ENCODE data around the gene TLE2.
"Not testable (repeated sequence)": the region's sequence is repeated elsewhere in the genome, so short reads cannot be mapped to it uniquely, and the experiment has no call there.

TLE2 gene

DNA sequence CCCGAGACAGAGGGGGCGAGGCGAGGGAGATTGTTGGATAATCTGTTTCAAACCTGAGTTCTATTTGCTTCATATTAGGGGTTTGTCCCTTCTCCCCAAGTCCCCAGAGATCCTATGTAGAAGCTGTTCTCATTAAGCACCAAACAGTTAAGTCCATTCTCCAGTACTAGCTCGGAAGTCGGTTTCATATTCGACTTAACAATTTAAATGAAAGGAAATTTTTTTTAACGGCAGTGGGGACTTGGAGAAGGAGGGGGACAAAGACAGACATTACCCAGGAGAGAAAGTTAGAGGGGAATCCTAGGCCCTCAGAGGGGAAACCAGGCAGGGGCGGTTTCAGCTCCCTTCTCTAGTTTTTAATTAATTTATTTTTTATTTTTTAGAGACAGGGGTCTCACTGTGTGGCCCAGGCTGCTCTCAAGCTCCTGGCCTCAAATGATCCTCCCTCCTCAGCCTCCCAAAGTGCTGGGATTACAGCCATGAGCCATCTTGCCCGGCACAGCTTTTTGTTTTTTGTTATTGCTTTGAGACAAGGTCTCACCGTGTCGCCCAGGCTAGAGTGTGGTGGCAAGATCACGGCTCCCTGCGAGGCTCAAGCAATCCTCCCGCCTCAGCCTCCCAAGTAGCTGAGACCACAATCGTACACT is 13.7 kb upstream of the TLE2 start:
- DNase-seq (ENCODE audit: low spot score), result no peak
- TF ChIP-seq, protein P1, sequence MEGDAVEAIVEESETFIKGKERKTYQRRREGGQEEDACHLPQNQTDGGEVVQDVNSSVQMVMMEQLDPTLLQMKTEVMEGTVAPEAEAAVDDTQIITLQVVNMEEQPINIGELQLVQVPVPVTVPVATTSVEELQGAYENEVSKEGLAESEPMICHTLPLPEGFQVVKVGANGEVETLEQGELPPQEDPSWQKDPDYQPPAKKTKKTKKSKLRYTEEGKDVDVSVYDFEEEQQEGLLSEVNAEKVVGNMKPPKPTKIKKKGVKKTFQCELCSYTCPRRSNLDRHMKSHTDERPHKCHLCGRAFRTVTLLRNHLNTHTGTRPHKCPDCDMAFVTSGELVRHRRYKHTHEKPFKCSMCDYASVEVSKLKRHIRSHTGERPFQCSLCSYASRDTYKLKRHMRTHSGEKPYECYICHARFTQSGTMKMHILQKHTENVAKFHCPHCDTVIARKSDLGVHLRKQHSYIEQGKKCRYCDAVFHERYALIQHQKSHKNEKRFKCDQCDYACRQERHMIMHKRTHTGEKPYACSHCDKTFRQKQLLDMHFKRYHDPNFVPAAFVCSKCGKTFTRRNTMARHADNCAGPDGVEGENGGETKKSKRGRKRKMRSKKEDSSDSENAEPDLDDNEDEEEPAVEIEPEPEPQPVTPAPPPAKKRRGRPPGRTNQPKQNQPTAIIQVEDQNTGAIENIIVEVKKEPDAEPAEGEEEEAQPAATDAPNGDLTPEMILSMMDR (IDR thresholded peaks at IDR 0.05; ENCODE audit: extremely low read depth, insufficient read depth, missing control alignments), result no peak

DNA sequence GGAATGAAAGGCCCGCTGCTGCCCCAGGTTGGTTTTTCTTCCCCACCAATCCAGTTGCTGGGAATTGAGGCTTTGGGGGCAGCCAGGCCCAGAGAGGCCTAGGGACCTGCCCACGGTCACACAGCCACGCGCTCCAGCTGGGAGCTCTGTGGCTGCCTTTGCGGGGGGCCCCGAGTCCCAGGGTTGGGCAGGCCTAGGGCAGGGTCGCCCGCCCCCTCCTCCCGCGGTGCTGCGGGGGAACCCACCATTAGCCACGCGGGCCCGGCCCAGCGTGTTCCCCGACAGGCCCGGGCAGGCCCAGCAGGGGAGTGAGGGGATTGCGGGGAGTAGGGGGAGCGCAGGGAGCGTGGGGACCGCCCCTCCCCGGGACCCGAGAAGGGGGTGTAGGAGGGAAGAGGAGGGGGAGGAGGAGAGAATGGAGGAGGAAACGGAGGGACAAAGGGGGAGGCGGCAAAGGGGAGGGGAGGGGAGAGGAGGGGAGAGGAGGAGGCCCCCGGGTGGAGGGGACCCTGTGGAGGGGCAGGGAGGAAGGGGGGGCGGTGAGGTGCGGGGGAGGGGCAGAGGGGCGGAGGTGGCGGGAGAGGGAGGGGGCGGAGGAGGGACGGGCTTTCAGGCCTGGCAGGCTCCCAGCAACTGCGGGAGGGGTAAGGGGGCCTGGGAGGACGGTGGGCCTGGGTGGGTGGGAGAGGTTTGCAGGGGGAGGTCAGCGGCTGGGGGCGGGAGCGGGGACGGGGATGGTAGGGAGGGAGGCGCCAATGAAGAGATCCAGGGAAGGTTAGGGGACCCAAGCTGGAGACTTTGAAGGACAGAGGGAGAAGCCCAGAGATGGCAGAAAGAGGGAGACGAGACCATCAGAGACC is 12.9 kb upstream of the TLE2 start:
- in situ Hi-C loops (cut with MboI; ENCODE audit: low pct_unique_long_range_greater_than_20kb, low sequenced_read_pairs, unreplicated experiment), result no loop called here
- TF ChIP-seq, protein P1 (IDR thresholded peaks at IDR 0.05; ENCODE audit: extremely low read depth, insufficient read depth, missing control alignments), result no peak
- DNase-seq (ENCODE audit: low spot score), result no peak

More for the DNA sequence above, 13.7 kb upstream of the TLE2 start:
- in situ Hi-C loops (cut with MboI; ENCODE audit: low pct_unique_long_range_greater_than_20kb, low sequenced_read_pairs, unreplicated experiment), result no loop called here

DNA sequence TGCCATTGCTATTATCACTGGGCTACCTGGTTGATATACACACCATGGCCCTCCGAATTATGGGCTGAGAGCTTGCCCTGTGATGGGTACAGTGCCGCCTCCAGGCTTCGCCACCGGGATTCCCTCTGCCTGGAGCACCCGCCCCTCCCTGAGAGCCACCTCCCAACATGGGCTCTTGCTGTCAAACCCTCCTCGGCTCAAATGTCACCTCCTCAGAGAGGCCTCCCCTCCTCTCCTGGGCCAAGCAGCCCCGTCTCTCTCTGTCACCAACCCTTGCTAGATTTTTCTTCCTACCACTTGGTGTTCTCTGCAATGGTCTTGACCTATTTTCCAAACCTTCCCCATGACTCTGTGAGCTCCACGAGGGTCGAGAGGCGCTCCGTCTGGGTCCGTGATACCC is 12.2 kb upstream of the TLE2 start:
- TF ChIP-seq, protein P1 (IDR thresholded peaks at IDR 0.05; ENCODE audit: extremely low read depth, insufficient read depth, missing control alignments), result no peak
- in situ Hi-C loops (cut with MboI; ENCODE audit: low pct_unique_long_range_greater_than_20kb, low sequenced_read_pairs, unreplicated experiment), result no loop called here
- DNase-seq (ENCODE audit: low spot score), result no peak

DNA sequence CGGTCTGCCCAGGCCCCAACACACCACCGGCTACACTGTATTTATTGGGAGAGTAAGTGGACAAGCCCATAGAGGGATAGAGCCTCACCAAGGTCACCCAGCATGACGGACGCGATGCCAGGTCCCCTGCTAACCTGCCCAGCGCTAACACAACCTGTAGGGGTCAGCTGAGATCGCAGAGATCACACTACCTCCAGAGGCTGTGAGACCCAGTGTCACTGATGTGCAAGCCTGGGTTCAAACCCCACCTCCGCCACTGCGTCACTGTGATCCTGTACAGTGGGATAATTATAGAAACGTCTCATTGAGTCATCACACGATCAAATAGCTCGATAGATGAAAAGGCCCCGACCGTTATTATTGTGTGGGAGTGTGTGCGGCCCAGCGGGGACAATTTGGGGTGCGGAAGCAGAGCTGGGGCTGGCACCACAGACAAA is 10.6 kb upstream of the TLE2 start:
- TF ChIP-seq, protein P1 (IDR thresholded peaks at IDR 0.05; ENCODE audit: extremely low read depth, insufficient read depth, missing control alignments), result no peak
- DNase-seq (ENCODE audit: low spot score), result no peak
- in situ Hi-C loops (cut with MboI; ENCODE audit: low pct_unique_long_range_greater_than_20kb, low sequenced_read_pairs, unreplicated experiment), result no loop called here

DNA sequence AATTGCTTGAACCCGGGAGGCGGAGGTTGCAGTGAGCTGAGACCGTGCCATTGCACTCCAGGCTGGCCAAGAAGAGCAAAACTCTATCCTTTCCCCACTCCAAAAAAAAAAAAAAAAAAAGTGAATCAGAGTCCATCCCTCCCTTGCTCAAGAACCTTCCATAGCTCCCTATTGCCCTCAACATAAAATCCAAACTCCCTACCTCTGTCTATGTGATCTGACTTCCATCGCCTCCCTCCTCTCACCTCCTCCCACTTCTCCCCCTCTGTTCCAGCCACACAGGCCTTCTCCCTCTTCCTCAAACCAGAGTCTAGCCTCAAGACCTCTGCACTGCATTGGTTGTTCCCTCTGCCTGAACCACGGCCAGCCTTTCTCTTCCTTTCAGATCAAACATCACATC is 10.0 kb upstream of the TLE2 start:
- in situ Hi-C loops (cut with MboI; ENCODE audit: low pct_unique_long_range_greater_than_20kb, low sequenced_read_pairs, unreplicated experiment), result no loop called here
- TF ChIP-seq, protein P1 (IDR thresholded peaks at IDR 0.05; ENCODE audit: extremely low read depth, insufficient read depth, missing control alignments), result no peak
- no peak for DNase-seq (ENCODE audit: low spot score)

DNA sequence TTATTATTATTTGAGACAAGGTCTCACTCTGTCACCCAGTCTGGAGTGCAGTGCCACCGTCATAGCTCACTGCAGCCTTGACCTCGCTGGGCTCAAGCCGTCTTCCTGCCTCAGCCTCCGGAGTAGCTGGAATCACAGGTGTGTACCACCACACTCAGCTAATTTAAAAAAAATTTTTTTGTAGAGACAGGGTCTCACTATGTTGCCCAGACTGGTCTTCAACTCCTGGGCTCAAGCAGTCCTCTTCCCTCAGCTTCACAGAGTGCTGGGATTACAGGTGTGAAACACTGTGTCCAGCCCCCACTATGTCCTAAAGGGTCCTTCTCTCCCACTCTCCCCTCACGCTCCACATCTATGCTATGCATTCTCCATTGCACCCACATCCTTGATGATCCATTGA is 9.1 kb upstream of the TLE2 start:
- TF ChIP-seq, protein P1 (IDR thresholded peaks at IDR 0.05; ENCODE audit: extremely low read depth, insufficient read depth, missing control alignments), result no peak
- DNase-seq (ENCODE audit: low spot score), result no peak
- in situ Hi-C loops (cut with MboI; ENCODE audit: low pct_unique_long_range_greater_than_20kb, low sequenced_read_pairs, unreplicated experiment), result no loop called here

DNA sequence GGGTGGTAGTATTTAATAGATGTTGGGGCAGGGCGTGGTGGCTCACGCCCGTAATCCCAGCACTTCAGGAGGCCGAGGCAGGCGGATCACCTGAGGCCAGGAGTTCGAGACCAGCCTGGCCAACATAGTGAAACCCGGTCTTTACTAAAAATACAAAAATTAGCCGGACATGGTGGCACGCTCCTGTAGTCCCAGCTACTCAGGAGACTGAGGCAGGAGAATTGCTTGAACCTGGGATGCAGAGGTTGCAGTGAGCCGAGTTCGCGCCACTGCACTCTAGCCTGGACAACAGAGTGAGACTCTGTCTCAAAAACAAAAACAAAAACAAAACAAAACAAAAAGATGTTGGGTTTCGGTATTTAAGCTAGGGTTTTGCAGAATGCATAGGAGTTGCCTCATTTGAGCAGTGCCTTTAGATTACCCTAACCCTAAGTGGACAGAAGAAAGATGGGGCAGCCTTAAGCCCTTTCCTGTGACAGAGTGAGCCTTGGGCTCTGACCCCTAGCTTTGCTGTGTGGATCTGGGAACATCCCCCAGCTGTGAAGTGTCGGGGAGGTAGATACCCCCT is 8.0 kb upstream of the TLE2 start:
- DNase-seq (ENCODE audit: low spot score); in situ Hi-C loops (cut with MboI; ENCODE audit: low pct_unique_long_range_greater_than_20kb, low sequenced_read_pairs, unreplicated experiment): not testable (repeated sequence)
